ENCODE data around the gene PODNL1. TPM values are rescaled to one million over a fixed set of nuclear protein-coding genes. Genes with fewer than 3 reads are reported as not detected.
A peak's percentile ranks its signal among the peaks of the same experiment; 100 is the strongest.

Gene PODNL1
- polyA plus RNA-seq, 3 donors = 1.2 to 1.4 (median 1.3) TPM

GRCh38 chr19:13905634-13906520 is 32.3 kb downstream of the PODNL1 start, which contains the start of the genes BRME1 and CC2D1A:
TSS of gene BRME1 (minus strand) at chr19:13906117. CDS start at chr19:13904892, 1,225 bp downstream.
TSS of gene CC2D1A (plus strand) at chr19:13906201. CDS start at chr19:13906442, 241 bp downstream.
- Mint-ChIP-seq H3K27me3 (ENCODE audit: low read depth in 3 of 3) (peaks cover 0 to 2% (median 1%) of the 10 kb centered on the region in 3 donors), H3K4me3 (peak within 1 kb of the TSS; percentile 82 to 83), H3K36me3 (peaks cover 7 to 21% of the 10 kb centered on the region in 2 donors), H3K27ac (peak within 1 kb of the TSS; percentile 25 to 88 (median 56)), H3K9me3 (no peaks in the 10 kb centered on the region), H3K4me1 (peaks cover 20% of the 10 kb centered on the region)
- H3K36me3 ChIP-seq (replicated peaks in 1 of 2; ENCODE audit: control insufficient read depth in 1 of 2, insufficient read depth in 2 of 2, low read length in 2 of 2) = peaks cover 2 to 6% of the 10 kb centered on the region in 2 donors
- TF ChIP-seq, protein P1, sequence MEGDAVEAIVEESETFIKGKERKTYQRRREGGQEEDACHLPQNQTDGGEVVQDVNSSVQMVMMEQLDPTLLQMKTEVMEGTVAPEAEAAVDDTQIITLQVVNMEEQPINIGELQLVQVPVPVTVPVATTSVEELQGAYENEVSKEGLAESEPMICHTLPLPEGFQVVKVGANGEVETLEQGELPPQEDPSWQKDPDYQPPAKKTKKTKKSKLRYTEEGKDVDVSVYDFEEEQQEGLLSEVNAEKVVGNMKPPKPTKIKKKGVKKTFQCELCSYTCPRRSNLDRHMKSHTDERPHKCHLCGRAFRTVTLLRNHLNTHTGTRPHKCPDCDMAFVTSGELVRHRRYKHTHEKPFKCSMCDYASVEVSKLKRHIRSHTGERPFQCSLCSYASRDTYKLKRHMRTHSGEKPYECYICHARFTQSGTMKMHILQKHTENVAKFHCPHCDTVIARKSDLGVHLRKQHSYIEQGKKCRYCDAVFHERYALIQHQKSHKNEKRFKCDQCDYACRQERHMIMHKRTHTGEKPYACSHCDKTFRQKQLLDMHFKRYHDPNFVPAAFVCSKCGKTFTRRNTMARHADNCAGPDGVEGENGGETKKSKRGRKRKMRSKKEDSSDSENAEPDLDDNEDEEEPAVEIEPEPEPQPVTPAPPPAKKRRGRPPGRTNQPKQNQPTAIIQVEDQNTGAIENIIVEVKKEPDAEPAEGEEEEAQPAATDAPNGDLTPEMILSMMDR (IDR thresholded peaks at IDR 0.05) = no peak
- peak; percentile 80 to 85 (median 84) for DNase-seq
- peak within 1 kb of the TSS; percentile 94 for H2AFZ ChIP-seq (ENCODE audit: insufficient read depth, low read depth, low read length, poor library complexity, severe bottlenecking)
- H3K27me3 ChIP-seq (ENCODE audit: control insufficient read depth in 2 of 2, insufficient read depth in 2 of 2, low read length in 2 of 2) = no peaks in the 10 kb centered on the region
- peaks cover 9% of the 10 kb centered on the region for H3K79me2 ChIP-seq (ENCODE audit: insufficient read depth, low read length)
- H3K4me3 ChIP-seq (replicated peaks in 1 of 3; ENCODE audit: low read depth in 2 of 3, low read length in 3 of 3) = peak within 1 kb of the TSS; percentile 63 to 86 (median 86)
- H3K27ac ChIP-seq (ENCODE audit: low read depth in 1 of 2, low read length in 2 of 2) = peak within 1 kb of the TSS in 1 of 2 donors; percentile 78
- H3K4me2 ChIP-seq (replicated peaks; ENCODE audit: extremely low read depth, low read length, poor library complexity, severe bottlenecking) = peak within 1 kb of the TSS; percentile 96
- peak within 1 kb of the TSS; percentile 82 for H3K9ac ChIP-seq (ENCODE audit: insufficient read depth, low read length, poor library complexity, severe bottlenecking)
- peaks cover 19 to 26% of the 10 kb centered on the region in 2 donors for H3K4me1 ChIP-seq (ENCODE audit: control insufficient read depth in 1 of 2, insufficient read depth in 2 of 2, low read length in 2 of 2)
- WGBS (ENCODE audit: insufficient coverage) = 9% methylated on average over 83 of the region's 86 CpGs
- H4K20me1 ChIP-seq (ENCODE audit: insufficient read depth, low read length) = no peaks in the 10 kb centered on the region
- no peaks in the 10 kb centered on the region for H3K9me3 ChIP-seq (replicated peaks in 1 of 2; ENCODE audit: control insufficient read depth in 1 of 2, insufficient read depth in 1 of 2, low read length in 2 of 2)
- intact Hi-C loops (cut with micrococcal nuclease) = no loop called here

GRCh38 chr19:13902993-13903555 is 35.1 kb downstream of the PODNL1 start:
- Histone ChIP-seq H4K20me1 (ENCODE audit: insufficient read depth, low read length) (no peaks in the 10 kb centered on the region), H3K9me3 (replicated peaks in 1 of 2; ENCODE audit: control insufficient read depth in 1 of 2, insufficient read depth in 1 of 2, low read length in 2 of 2) (no peaks in the 10 kb centered on the region), H3K36me3 (replicated peaks in 1 of 2; ENCODE audit: control insufficient read depth in 1 of 2, insufficient read depth in 2 of 2, low read length in 2 of 2) (no peaks in the 10 kb centered on the region), H3K9ac (ENCODE audit: insufficient read depth, low read length, poor library complexity, severe bottlenecking) (no peak overlapping the region), H3K4me2 (replicated peaks; ENCODE audit: extremely low read depth, low read length, poor library complexity, severe bottlenecking) (no peak overlapping the region), H3K4me1 (ENCODE audit: control insufficient read depth in 1 of 2, insufficient read depth in 2 of 2, low read length in 2 of 2) (peaks cover 14 to 20% of the 10 kb centered on the region in 2 donors), H3K4me3 (replicated peaks in 1 of 3; ENCODE audit: low read depth in 2 of 3, low read length in 3 of 3) (no peak overlapping the region), H3K27ac (ENCODE audit: low read depth in 1 of 2, low read length in 2 of 2) (no peak overlapping the region), H2AFZ (ENCODE audit: insufficient read depth, low read depth, low read length, poor library complexity, severe bottlenecking) (no peak overlapping the region), H3K79me2 (ENCODE audit: insufficient read depth, low read length) (peaks cover 9% of the 10 kb centered on the region), H3K27me3 (ENCODE audit: control insufficient read depth in 2 of 2, insufficient read depth in 2 of 2, low read length in 2 of 2) (no peaks in the 10 kb centered on the region)
- H3K36me3 Mint-ChIP-seq = no peaks in the 10 kb centered on the region
- H3K9me3 Mint-ChIP-seq = no peaks in the 10 kb centered on the region
- no peak overlapping the region for H3K27ac Mint-ChIP-seq
- H3K4me1 Mint-ChIP-seq = peaks cover 18% of the 10 kb centered on the region
- TF ChIP-seq, protein P1 (IDR thresholded peaks at IDR 0.05) = peak; percentile 57
- WGBS (ENCODE audit: insufficient coverage) = 0% methylated on average over 2 of the region's 4 CpGs
- intact Hi-C loops (cut with micrococcal nuclease) = no loop called here
- H3K4me3 Mint-ChIP-seq = no peak overlapping the region
- no peak for DNase-seq
- peaks cover 0 to 5% (median 3%) of the 10 kb centered on the region in 3 donors for H3K27me3 Mint-ChIP-seq (ENCODE audit: low read depth in 3 of 3)
